ENCODE data around the gene LLGL1.
"Not testable (repeated sequence)": the region's sequence is repeated elsewhere in the genome, so short reads cannot be mapped to it uniquely, and the experiment has no call there.

LLGL1 gene

GRCh38 chr17:18194394-18194793, 31.0 kb upstream of the LLGL1 start:
- DNase-seq (ENCODE audit: low read depth), result no peak

- no peak for DNase-seq (ENCODE audit: low read depth)
Observed at GRCh38 chr17:18194804-18195203, 30.6 kb upstream of the LLGL1 start.

GRCh38 chr17:18195246-18195645, 30.2 kb upstream of the LLGL1 start:
- no peak for DNase-seq (ENCODE audit: low read depth)

- DNase-seq (ENCODE audit: low read depth), result no peak
Observed at GRCh38 chr17:18197535-18198194, 27.8 kb upstream of the LLGL1 start.

- DNase-seq (ENCODE audit: low read depth), result no peak
Observed at GRCh38 chr17:18198530-18198929, 26.9 kb upstream of the LLGL1 start.

GRCh38 chr17:18201108-18201507, 24.3 kb upstream of the LLGL1 start:
- DNase-seq (ENCODE audit: low read depth), result no peak

GRCh38 chr17:18203308-18203707, 22.1 kb upstream of the LLGL1 start:
- no peak for DNase-seq (ENCODE audit: low read depth)

- DNase-seq (ENCODE audit: low read depth), result no peak
Observed at GRCh38 chr17:18205861-18206260, 19.6 kb upstream of the LLGL1 start.

GRCh38 chr17:18206962-18207361, 18.5 kb upstream of the LLGL1 start:
- no peak for DNase-seq (ENCODE audit: low read depth)

GRCh38 chr17:18208092-18208491, 17.3 kb upstream of the LLGL1 start:
- DNase-seq (ENCODE audit: low read depth), result no peak

GRCh38 chr17:18213666-18214270, 11.7 kb upstream of the LLGL1 start:
- DNase-seq (ENCODE audit: low read depth), result no peak

- not testable (repeated sequence) for DNase-seq (ENCODE audit: low read depth)
Observed at GRCh38 chr17:18216906-18217305, 8.5 kb upstream of the LLGL1 start.

GRCh38 chr17:18217412-18218015, 7.9 kb upstream of the LLGL1 start:
- peak; percentile 49 for DNase-seq (ENCODE audit: low read depth)

- no peak for DNase-seq (ENCODE audit: low read depth)
Observed at GRCh38 chr17:18218756-18219415, 6.5 kb upstream of the LLGL1 start.

GRCh38 chr17:18224053-18224386, 1.4 kb upstream of the LLGL1 start:
- DNase-seq (ENCODE audit: low read depth), result no peak

- DNase-seq (ENCODE audit: low read depth), result no peak
Observed at GRCh38 chr17:18224387-18225120, 881 bp upstream of the LLGL1 start.

GRCh38 chr17:18225642-18226283, 328 bp downstream of the LLGL1 start:
- DNase-seq (ENCODE audit: low read depth), result no peak

GRCh38 chr17:18226284-18226945, 980 bp downstream of the LLGL1 start:
- no peak for DNase-seq (ENCODE audit: low read depth)

GRCh38 chr17:18227635-18228034, 2.2 kb downstream of the LLGL1 start:
- no peak for DNase-seq (ENCODE audit: low read depth)

- no peak for DNase-seq (ENCODE audit: low read depth)
Observed at GRCh38 chr17:18228176-18228682, 2.8 kb downstream of the LLGL1 start.

GRCh38 chr17:18229254-18229653, 3.8 kb downstream of the LLGL1 start:
- DNase-seq (ENCODE audit: low read depth), result no peak

Data from HS-27A (cell line).